Esophagus muscularis mucosa (tissue), 4 donors: Measurements from ENCODE around the gene DLX4.

Experiments
- CTCF ChIP-seq, 3 experiments: fragments of 200-600 bp in 2 of 3; fragments of 450-650 bp in 1 of 3; sonication (generic) in 2 of 3; IDR thresholded peaks; one replicate each; pipeline ENCODE4 v1.5.1; 2017 to 2019; ENCODE audit warnings: antibody characterized with exemption in 3 of 3, mild to moderate bottlenecking in 2 of 3, moderate library complexity in 1 of 3
- EP300 ChIP-seq: sonication (generic); formaldehyde crosslinking; IDR thresholded peaks from one replicate; pipeline ENCODE4 v1.6.1; 2017; ENCODE audit warnings: antibody characterized with exemption
- POLR2A ChIP-seq: fragments of 450-650 bp; IDR thresholded peaks from one replicate; pipeline ENCODE4 v1.6.1; 2017; ENCODE audit warnings: antibody characterized with exemption, moderate library complexity, mild to moderate bottlenecking, low read depth

- no peak for TF ChIP-seq POLR2A
- TF ChIP-seq CTCF (IDR thresholded peaks at IDR 0.05) = no peak
- TF ChIP-seq EP300 = no peak
Observed at GRCh38 chr17:50018909-50019308, 49.9 kb downstream of the DLX4 start.
